ENCODE data around the gene SLC26A9. TPM values are rescaled to one million over a fixed set of nuclear protein-coding genes. Genes with fewer than 3 reads are reported as not detected.
"Not testable (repeated sequence)": the region's sequence is repeated elsewhere in the genome, so short reads cannot be mapped to it uniquely, and the experiment has no call there.

SLC26A9 gene
- total and polyA plus RNA-seq, 2 of the 4 experiments (the other 2 are of a cell fraction) = not detected

DNA sequence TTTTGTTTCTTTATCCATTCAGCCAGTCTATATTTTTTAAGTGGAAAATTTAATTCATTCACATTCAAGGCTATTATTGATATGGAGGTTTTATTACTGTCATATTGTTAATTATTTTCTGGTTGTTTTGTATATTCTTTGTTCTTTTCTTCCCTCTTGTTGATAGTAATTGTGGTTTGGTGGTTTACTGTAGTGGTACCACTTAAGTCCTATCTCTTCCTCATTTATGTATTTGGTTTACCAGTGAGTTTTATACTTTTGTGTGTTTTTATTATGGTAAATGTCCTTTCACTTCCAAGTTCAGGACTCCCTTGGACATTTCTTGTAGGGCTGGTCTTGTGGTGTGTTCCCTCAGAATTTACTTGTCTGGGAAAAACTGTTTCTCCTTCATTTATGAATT is 65.2 kb downstream of the SLC26A9 start:
- dilution Hi-C loops (cut with HindIII; ENCODE audit: low sequenced_read_pairs, unreplicated experiment) = no loop called here
- intact Hi-C loops (cut with micrococcal nuclease) = no loop called here
- POLR2A ChIA-PET (ENCODE audit: unreplicated experiment) = no interaction called here

DNA sequence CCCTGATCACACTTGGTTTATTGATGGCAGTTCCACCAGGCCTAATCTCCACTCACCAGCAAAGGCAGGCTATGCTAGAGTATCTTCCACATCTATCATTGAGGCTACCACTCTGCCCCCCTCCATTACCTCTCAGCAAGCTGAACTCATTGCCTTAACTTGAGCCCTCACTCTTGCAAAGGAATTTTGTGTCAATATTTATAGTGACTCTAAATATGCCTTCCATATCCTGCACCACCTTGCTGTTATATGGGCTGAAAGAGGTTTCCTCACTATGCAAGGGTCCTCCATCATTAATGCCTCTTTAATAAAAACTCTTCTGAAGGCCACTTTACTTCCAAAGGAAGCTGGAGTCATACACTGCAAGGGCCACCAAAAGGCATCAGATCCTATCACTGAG is 70.1 kb downstream of the SLC26A9 start:
- POLR2A ChIA-PET (ENCODE audit: unreplicated experiment); H2BK5ac ChIP-seq (ENCODE audit: low read depth, low read length, poor library complexity, severe bottlenecking); H3K18ac ChIP-seq (ENCODE audit: low read depth, low read length); H3K56ac ChIP-seq (ENCODE audit: extremely low read depth, insufficient read depth, low read length); H2BK15ac ChIP-seq (ENCODE audit: low read depth, low read length); H3K4me2 ChIP-seq (ENCODE audit: low read depth, low read length); dilution Hi-C loops (cut with HindIII; ENCODE audit: low sequenced_read_pairs, unreplicated experiment); H2BK20ac ChIP-seq (ENCODE audit: low read depth, low read length); H4K5ac ChIP-seq (ENCODE audit: low read depth, low read length); H3K4me3 ChIP-seq (ENCODE audit: insufficient read depth, low read depth, low read length); H3K9me3 ChIP-seq (ENCODE audit: control insufficient read depth, insufficient read depth, low read length); H4K91ac ChIP-seq (ENCODE audit: insufficient read depth, low read depth, low read length); H3K36me3 ChIP-seq (ENCODE audit: control insufficient read depth, insufficient read depth, low read length); H4K20me1 ChIP-seq (ENCODE audit: insufficient read depth, low read length); H3K9me1 ChIP-seq (ENCODE audit: insufficient read depth, low read length); BruUV-seq (replicated peaks); H2AFZ ChIP-seq (replicated peaks; ENCODE audit: low read length, poor library complexity); H2BK120ac ChIP-seq (ENCODE audit: low read depth, low read length); CTCF ChIA-PET; H4K8ac ChIP-seq (ENCODE audit: low read depth in 2 of 2, low read length in 2 of 2); H3K79me1 ChIP-seq (ENCODE audit: low read depth in 1 of 2, low read length in 2 of 2); H3K4ac ChIP-seq (ENCODE audit: low read depth, low read length); intact Hi-C loops (cut with micrococcal nuclease); H3K14ac ChIP-seq (replicated peaks; ENCODE audit: low read depth, low read length); DNase-seq; ATAC-seq (ENCODE audit: low read depth); in situ Hi-C loops (cut with MboI; ENCODE audit: low sequenced_read_pairs); H3K27ac ChIP-seq (ENCODE audit: insufficient read depth, low read length); H3K9ac ChIP-seq (ENCODE audit: low read depth, low read length); H3K4me1 ChIP-seq (ENCODE audit: control insufficient read depth, insufficient read depth, low read length); H2AK5ac ChIP-seq (ENCODE audit: low read depth, low read length); H3K23ac ChIP-seq (ENCODE audit: low read depth, low read length); H2AK9ac ChIP-seq (replicated peaks; ENCODE audit: low read depth, low read length, poor library complexity): not testable (repeated sequence)
- H3K27me3 ChIP-seq (ENCODE audit: control insufficient read depth, insufficient read depth, low read length) = peaks cover 19% of the 10 kb centered on the region

More for the DNA sequence above, 65.2 kb downstream of the SLC26A9 start:
- Histone ChIP-seq H3K79me1 (ENCODE audit: low read depth in 1 of 2, low read length in 2 of 2) (no peaks in the 10 kb centered on the region), H2BK15ac (ENCODE audit: low read depth, low read length) (no peak overlapping the region), H2AK5ac (ENCODE audit: low read depth, low read length) (no peak overlapping the region), H3K4ac (ENCODE audit: low read depth, low read length) (no peak overlapping the region), H2BK120ac (ENCODE audit: low read depth, low read length) (no peak overlapping the region), H3K18ac (ENCODE audit: low read depth, low read length) (no peak overlapping the region), H4K20me1 (ENCODE audit: insufficient read depth, low read length) (no peaks in the 10 kb centered on the region), H3K14ac (replicated peaks; ENCODE audit: low read depth, low read length) (no peak overlapping the region), H3K9me3 (ENCODE audit: control insufficient read depth, insufficient read depth, low read length) (no peaks in the 10 kb centered on the region), H3K56ac (ENCODE audit: extremely low read depth, insufficient read depth, low read length) (no peak overlapping the region), H2BK20ac (ENCODE audit: low read depth, low read length) (no peak overlapping the region), H2AK9ac (replicated peaks; ENCODE audit: low read depth, low read length, poor library complexity) (no peak overlapping the region), H3K4me1 (ENCODE audit: control insufficient read depth, insufficient read depth, low read length) (no peaks in the 10 kb centered on the region), H4K8ac (ENCODE audit: low read depth in 2 of 2, low read length in 2 of 2) (no peak overlapping the region), H4K91ac (ENCODE audit: insufficient read depth, low read depth, low read length) (no peak overlapping the region), H3K27ac (ENCODE audit: insufficient read depth, low read length) (no peak overlapping the region), H2AFZ (replicated peaks; ENCODE audit: low read length, poor library complexity) (no peak overlapping the region), H3K9me1 (ENCODE audit: insufficient read depth, low read length) (no peaks in the 10 kb centered on the region), H3K4me3 (ENCODE audit: insufficient read depth, low read depth, low read length) (no peak overlapping the region), H3K9ac (ENCODE audit: low read depth, low read length) (no peak overlapping the region), H3K27me3 (ENCODE audit: control insufficient read depth, insufficient read depth, low read length) (peaks cover 13% of the 10 kb centered on the region), H3K23ac (ENCODE audit: low read depth, low read length) (no peak overlapping the region), H3K36me3 (ENCODE audit: control insufficient read depth, insufficient read depth, low read length) (no peaks in the 10 kb centered on the region), H3K4me2 (ENCODE audit: low read depth, low read length) (no peak overlapping the region), H2BK5ac (ENCODE audit: low read depth, low read length, poor library complexity, severe bottlenecking) (no peak overlapping the region), H4K5ac (ENCODE audit: low read depth, low read length) (no peak overlapping the region)
- BruUV-seq (replicated peaks) = no TSS peak
- CTCF ChIA-PET = interaction anchor here (0.6 kb wide), 1 partner anchor 24 kb away, joined by 4 read pairs; no protein-coding TSS in a partner anchor
- DNase-seq (no peak), ATAC-seq (ENCODE audit: low read depth) (no peak)
- in situ Hi-C loops (cut with MboI; ENCODE audit: low sequenced_read_pairs) = no loop called here
- TF ChIP-seq RFX5 (IDR thresholded peaks at IDR 0.05; ENCODE audit: low read depth, low read length) = no peak
- no peak for TF ChIP-seq POLR2A (IDR thresholded peaks at IDR 0.05; ENCODE audit: low read depth, low read length)
- TF ChIP-seq MXI1 (IDR thresholded peaks at IDR 0.05; ENCODE audit: borderline replicate concordance, low read depth, low read length) = no peak
- no peak for TF ChIP-seq NFE2L2 (IDR thresholded peaks at IDR 0.05; ENCODE audit: low read depth, low read length)
